Lung microvascular endothelial cell (primary cell): ENCODE measurements around the gene SETDB2. TPM values are rescaled to one million over a fixed set of nuclear protein-coding genes. Genes with fewer than 3 reads are reported as not detected.

Experiments used
- DNase-seq, 2 donors: peaks; one replicate each; pipeline versions ENCODE4 v3.0.0 to v3.0.0-alpha.2; 2010; ENCODE audit warnings: low read depth in 2 of 2
- total RNA-seq: library from RNA; depleted of rRNA; stranded (reverse); fragments of >200 nt; gene quantifications from 2 replicates; pipeline ENCODE4 v1.2.1, GENCODE V29; 2014

SETDB2 gene
- total RNA-seq, 1 donor from 2014 or later, result 6.3 TPM

- DNase-seq, result no peak
Measured at GRCh38 chr13:49429121-49429520, 15.0 kb upstream of the SETDB2 start.

- DNase-seq, result no peak
Measured at GRCh38 chr13:49435992-49436391, 8.1 kb upstream of the SETDB2 start.

- peak; percentile 35 to 50 for DNase-seq
Measured at GRCh38 chr13:49436890-49437289, 7.2 kb upstream of the SETDB2 start.

- no peak for DNase-seq
Measured at GRCh38 chr13:49437705-49438104, 6.4 kb upstream of the SETDB2 start.

- DNase-seq, result no peak
Measured at GRCh38 chr13:49439609-49440008, 4.5 kb upstream of the SETDB2 start.

- DNase-seq, result no peak
Measured at GRCh38 chr13:49441312-49441711, 2.8 kb upstream of the SETDB2 start.

- peak in 1 of 2 donors; percentile 76 for DNase-seq
Measured at GRCh38 chr13:49441846-49442245, 2.2 kb upstream of the SETDB2 start.

- DNase-seq, result peak; percentile 42 to 47
Measured at GRCh38 chr13:49443357-49443703, 744 bp upstream of the SETDB2 start.

- peak; percentile 26 to 65 for DNase-seq
Measured at GRCh38 chr13:49444524-49445395, 686 bp downstream of the SETDB2 start.

- DNase-seq, result no peak
Measured at GRCh38 chr13:49446473-49446872, 2.4 kb downstream of the SETDB2 start.

GRCh38 chr13:49448753-49449152 lies 4.7 kb downstream of the SETDB2 start:
- DNase-seq, result no peak

- DNase-seq, result no peak
Measured at GRCh38 chr13:49450105-49450819, 6.2 kb downstream of the SETDB2 start.

GRCh38 chr13:49452725-49453457 lies 8.8 kb downstream of the SETDB2 start:
- DNase-seq, result no peak

- DNase-seq, result no peak
Measured at GRCh38 chr13:49453465-49453864, 9.4 kb downstream of the SETDB2 start.

- no peak for DNase-seq
Measured at GRCh38 chr13:49454388-49455006, 10.4 kb downstream of the SETDB2 start.

- DNase-seq, result no peak
Measured at GRCh38 chr13:49455007-49455398, 10.9 kb downstream of the SETDB2 start.

- no peak for DNase-seq
Measured at GRCh38 chr13:49456156-49456555, 12.1 kb downstream of the SETDB2 start.

- DNase-seq, result peak in 1 of 2 donors; percentile 41
Measured at GRCh38 chr13:49457221-49457620, 13.1 kb downstream of the SETDB2 start.

- DNase-seq, result no peak
Measured at GRCh38 chr13:49459580-49459979, 15.5 kb downstream of the SETDB2 start.

GRCh38 chr13:49464085-49464484 lies 20.0 kb downstream of the SETDB2 start:
- no peak for DNase-seq

- DNase-seq, result no peak
Measured at GRCh38 chr13:49464621-49465325, 20.7 kb downstream of the SETDB2 start.
